Mesendoderm (in vitro differentiated cells): Measurements from ENCODE around the gene TMEM59L.
"Not testable (repeated sequence)": the region's sequence is repeated elsewhere in the genome, so short reads cannot be mapped to it uniquely, and the experiment has no call there.

Experiments used
- DNase-seq: peaks from one replicate; pipeline ENCODE4 v3.0.0; 2013
- H2AK5ac ChIP-seq: 2 replicates; pipeline ENCODE4 v1.6.1; 2013; ENCODE audit warnings: low read length, inconsistent platforms
- H2BK120ac ChIP-seq: 2 replicates; pipeline ENCODE4 v1.6.1; 2013; ENCODE audit warnings: low read depth, mild to moderate bottlenecking, low read length, moderate library complexity, mixed read lengths
- H2BK15ac ChIP-seq: replicated peaks from 2 replicates; pipeline ENCODE4 v1.6.1; 2013; ENCODE audit warnings: low read depth, mild to moderate bottlenecking, moderate library complexity
- H2BK5ac ChIP-seq: 2 replicates; pipeline ENCODE4 v1.6.1; 2013; ENCODE audit warnings: low read length, inconsistent platforms
- H3K18ac ChIP-seq: 2 replicates; pipeline ENCODE4 v1.6.1; 2013; ENCODE audit warnings: mild to moderate bottlenecking, low read length, mixed read lengths
- H3K23ac ChIP-seq: one replicate; pipeline ENCODE4 v1.6.1; 2013; ENCODE audit warnings: low read length
- H3K27ac ChIP-seq: 2 replicates; pipeline ENCODE4 v1.5.1; 2013; ENCODE audit warnings: low read depth, mild to moderate bottlenecking, inconsistent platforms, low read length, moderate library complexity
- H3K27me3 ChIP-seq: 2 replicates; pipeline ENCODE4 v1.6.1; 2013; ENCODE audit warnings: low read length, control low read depth, mild to moderate bottlenecking, inconsistent platforms; ENCODE audit not compliant: insufficient read depth, poor library complexity
- H3K36me3 ChIP-seq: 2 replicates; pipeline ENCODE4 v1.6.1; 2013; ENCODE audit warnings: low read length, inconsistent platforms; ENCODE audit not compliant: control insufficient read depth, insufficient read depth
- H3K4ac ChIP-seq: one replicate; pipeline ENCODE4 v1.6.1; 2013; ENCODE audit warnings: low read depth, mild to moderate bottlenecking, low read length, moderate library complexity
- H3K4me1 ChIP-seq: 2 replicates; pipeline ENCODE4 v1.6.1; 2013; ENCODE audit warnings: low read depth, low read length, inconsistent platforms; ENCODE audit not compliant: control insufficient read depth
- H3K4me2 ChIP-seq: 2 replicates; pipeline ENCODE4 v1.6.1; 2013; ENCODE audit warnings: low read length
- H3K4me3 ChIP-seq: 2 replicates; pipeline ENCODE4 v1.5.1; 2013; ENCODE audit warnings: mild to moderate bottlenecking, low read length
- H3K56ac ChIP-seq: one replicate; pipeline ENCODE4 v1.6.1; 2013; ENCODE audit warnings: low read length
- H3K79me1 ChIP-seq: 2 replicates; pipeline ENCODE4 v1.6.1; 2013; ENCODE audit warnings: low read length, inconsistent platforms
- H3K79me2 ChIP-seq: 2 replicates; pipeline ENCODE4 v1.6.1; 2013; ENCODE audit warnings: mild to moderate bottlenecking, low read length; ENCODE audit not compliant: control insufficient read depth, insufficient read depth
- H3K9ac ChIP-seq: 2 replicates; pipeline ENCODE4 v1.6.1; 2013; ENCODE audit warnings: low read length, inconsistent platforms
- H4K5ac ChIP-seq: one replicate; pipeline ENCODE4 v1.6.1; 2013; ENCODE audit warnings: low read length
- H4K8ac ChIP-seq: one replicate; pipeline ENCODE4 v1.6.1; 2013; ENCODE audit warnings: low read depth, mild to moderate bottlenecking, control low read depth, low read length, moderate library complexity
- whole genome bisulfite sequencing: extraction: QIAGEN DNeasy Blood & Tissue Kit; methylation state at CpG from one replicate; pipeline ENCODE4 v1.1.7; 2013; ENCODE audit warnings: low lambda C conversion rate, missing lambda C conversion rate; ENCODE audit not compliant: insufficient coverage; ENCODE audit errors: extremely low coverage; 5-methylcytosine and 5-hydroxymethylcytosine counted together

Gene TMEM59L

DNA sequence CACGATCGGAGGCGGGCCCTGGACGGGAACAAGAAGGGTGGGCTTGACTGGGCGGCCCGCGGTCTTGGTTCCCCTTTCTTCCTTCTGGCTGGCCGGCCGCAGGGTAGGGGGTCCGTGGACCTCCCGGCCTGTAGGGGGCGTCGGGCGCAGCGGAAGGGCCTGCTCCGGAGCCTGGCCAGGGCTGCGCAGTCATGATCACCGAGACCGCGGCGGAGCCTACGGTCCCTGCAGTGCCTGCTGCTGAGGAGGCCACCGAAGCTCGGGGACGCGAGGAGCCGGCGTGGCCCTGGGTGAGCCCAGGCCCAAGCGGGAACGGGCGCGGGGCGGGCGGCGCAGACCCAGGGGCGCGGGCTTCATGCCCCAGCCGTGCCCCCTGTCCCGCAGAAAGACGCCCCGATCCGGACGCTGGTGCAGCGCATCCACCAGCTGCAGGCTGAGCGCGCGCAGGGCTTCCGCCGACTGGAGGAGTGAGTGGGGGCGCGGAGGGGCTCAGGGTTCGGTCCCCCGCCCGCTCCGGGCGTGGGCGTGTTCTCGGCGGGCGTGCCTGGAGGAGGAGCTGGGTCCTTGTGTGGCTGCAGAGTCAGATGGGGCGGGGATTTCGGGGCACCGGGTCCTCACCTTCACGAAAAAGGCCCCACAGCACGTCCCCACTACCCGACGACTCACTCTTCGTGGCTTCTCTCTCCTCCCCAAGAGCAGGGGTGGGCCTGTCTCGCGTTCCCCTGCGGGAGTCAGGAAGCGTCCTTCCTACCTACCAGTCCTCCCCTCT, 23.9 kb upstream of the TMEM59L start, which contains the start of gene REX1BD:
Gene REX1BD (plus strand): TSS at position 188 of the 769 bp plus-strand sequence. CDS start 4 bp downstream, at position 192.
- Histone ChIP-seq H3K4me1 (peaks cover 8% of the 10 kb centered on the region), H3K9ac (peak within 1 kb of the TSS; percentile 98), H3K36me3 (peaks cover 3% of the 10 kb centered on the region), H4K8ac (peak within 1 kb of the TSS; percentile 97), H3K4ac (peak within 1 kb of the TSS; percentile 89), H2BK5ac (peak within 1 kb of the TSS; percentile 89), H3K23ac (peak within 1 kb of the TSS; percentile 89), H3K4me3 (peak within 1 kb of the TSS; percentile 88), H2BK15ac (no peak within 1 kb of the TSS), H3K79me1 (peaks cover 2% of the 10 kb centered on the region), H3K27me3 (no peaks in the 10 kb centered on the region), H3K4me2 (peak within 1 kb of the TSS; percentile 97), H3K56ac (peak within 1 kb of the TSS; percentile 100), H3K18ac (peak within 1 kb of the TSS; percentile 78), H2AK5ac (no peak within 1 kb of the TSS), H3K79me2 (no peaks in the 10 kb centered on the region), H3K27ac (peak within 1 kb of the TSS; percentile 99), H4K5ac (no peak within 1 kb of the TSS), H2BK120ac (peak within 1 kb of the TSS; percentile 15)
- peak; percentile 89 for DNase-seq
- WGBS = no CpG with 5 or more reads among the region's 72 CpGs

DNA sequence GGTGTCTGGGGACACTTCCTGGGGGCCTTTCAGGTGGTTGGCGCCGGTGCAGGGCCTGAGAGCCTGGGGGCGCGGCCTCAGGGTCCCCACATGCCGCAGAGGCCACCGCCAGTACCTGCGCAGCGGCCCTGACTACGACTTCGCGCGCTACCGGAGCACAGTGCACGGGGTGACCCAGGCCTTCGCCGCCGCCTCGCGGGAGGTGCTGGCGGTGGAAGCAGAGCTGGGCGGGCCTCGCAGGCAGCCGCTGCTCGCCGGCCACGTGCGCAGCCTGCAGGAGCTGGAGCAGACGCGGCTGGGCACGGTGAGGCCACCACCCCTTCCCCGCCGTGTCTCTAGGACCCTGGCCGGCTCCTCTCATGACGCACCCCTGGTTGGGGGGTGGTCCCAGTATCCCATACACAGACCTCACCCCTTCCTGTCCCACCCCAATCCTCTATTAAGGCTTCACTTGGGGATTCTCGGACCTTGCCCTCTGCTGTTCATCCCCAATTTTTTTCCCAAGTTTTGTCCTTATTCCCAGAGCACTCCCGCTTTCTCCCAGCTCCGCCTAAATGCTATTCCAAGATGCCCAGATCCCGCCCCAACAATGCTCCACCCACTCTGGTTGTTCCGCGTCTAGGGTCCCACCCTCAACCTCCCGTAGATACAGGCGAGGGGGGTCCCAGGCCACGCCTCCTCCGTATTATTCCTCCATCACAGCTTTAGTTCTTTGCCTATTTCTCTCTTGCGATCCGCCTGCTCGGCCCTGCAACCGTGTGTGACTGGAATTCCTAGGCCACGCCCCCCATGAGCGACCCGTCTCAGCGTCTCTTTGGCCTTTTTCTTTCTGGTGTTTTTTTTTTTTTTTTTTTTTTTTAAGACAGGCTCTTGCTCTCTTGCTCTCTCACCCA, 23.0 kb upstream of the TMEM59L start:
- Histone ChIP-seq H3K4me2 (peak overlapping the region; percentile 97), H3K27ac (peak overlapping the region; percentile 99), H3K79me1 (peaks cover 2% of the 10 kb centered on the region), H3K56ac (peak overlapping the region; percentile 100), H3K4me3 (peak overlapping the region; percentile 88), H2BK15ac (no peak overlapping the region), H3K18ac (peak overlapping the region; percentile 45), H2BK5ac (peak overlapping the region; percentile 67), H3K27me3 (no peaks in the 10 kb centered on the region), H3K9ac (peak overlapping the region; percentile 98), H2AK5ac (no peak overlapping the region), H3K23ac (no peak overlapping the region), H2BK120ac (no peak overlapping the region), H3K4me1 (peaks cover 9% of the 10 kb centered on the region), H4K5ac (no peak overlapping the region), H3K79me2 (no peaks in the 10 kb centered on the region), H3K36me3 (peaks cover 3% of the 10 kb centered on the region), H3K4ac (peak overlapping the region; percentile 22), H4K8ac (no peak overlapping the region)
- DNase-seq = peak; percentile 94
- no CpG with 5 or more reads among the region's 52 CpGs for WGBS

DNA sequence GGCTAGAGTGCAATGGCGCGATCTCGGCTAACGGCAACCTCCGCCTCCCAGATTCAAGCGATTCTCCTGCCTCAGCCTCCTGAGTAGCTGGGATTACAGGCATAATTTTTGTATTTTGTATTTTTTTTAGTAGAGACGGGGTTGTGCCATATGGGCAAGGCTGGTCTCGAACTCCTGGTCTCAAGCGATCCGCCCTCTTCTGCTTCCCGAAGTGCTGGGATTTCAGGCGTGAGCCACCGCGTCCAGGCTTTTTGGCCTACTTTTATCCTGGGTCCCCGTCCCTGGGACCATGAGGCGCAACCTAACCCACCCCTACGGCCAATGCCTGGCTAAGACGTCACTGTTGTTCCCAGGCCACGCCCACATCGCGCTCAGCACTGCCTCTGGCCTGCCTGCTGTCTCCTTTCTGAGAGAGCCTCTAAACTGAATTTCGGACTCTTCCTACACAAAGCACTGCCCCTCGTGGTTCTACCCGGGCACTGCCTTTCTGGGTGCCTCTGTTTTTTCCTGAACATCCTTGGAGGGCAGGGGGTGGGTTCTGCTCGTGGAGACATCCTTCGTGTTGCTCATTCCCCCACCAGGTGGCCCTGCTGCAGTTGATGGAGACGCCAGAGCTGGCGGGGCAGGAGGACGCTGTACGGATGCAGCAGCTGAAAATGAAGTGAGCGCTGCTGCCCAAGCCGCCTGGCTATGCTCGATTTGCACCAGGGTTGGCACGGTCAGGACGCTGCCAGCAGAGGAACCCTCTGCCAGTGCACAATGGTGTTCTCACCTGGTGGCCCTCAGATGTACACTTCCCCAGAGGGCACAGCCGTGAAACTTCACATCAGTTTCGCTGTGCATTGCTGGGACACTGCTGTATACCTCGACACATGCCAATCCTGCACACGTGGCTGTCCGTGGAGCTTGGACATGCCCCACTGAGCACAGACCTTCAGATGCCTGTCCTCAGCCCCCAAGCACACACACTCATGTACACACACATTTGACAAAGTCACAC, 22.1 kb upstream of the TMEM59L start:
- Histone ChIP-seq H3K36me3 (peaks cover 3% of the 10 kb centered on the region), H2BK120ac (no peak overlapping the region), H3K79me2 (no peaks in the 10 kb centered on the region), H3K4me3 (peak overlapping the region; percentile 20), H3K27me3 (no peaks in the 10 kb centered on the region), H3K23ac (peak overlapping the region; percentile 45), H3K9ac (peak overlapping the region; percentile 98), H3K4ac (no peak overlapping the region), H3K56ac (peak overlapping the region; percentile 83), H2BK5ac (no peak overlapping the region), H4K8ac (no peak overlapping the region), H3K18ac (no peak overlapping the region), H2BK15ac (no peak overlapping the region), H3K4me1 (peaks cover 14% of the 10 kb centered on the region), H3K27ac (peak overlapping the region; percentile 52), H3K4me2 (peak overlapping the region; percentile 97), H3K79me1 (peaks cover 2% of the 10 kb centered on the region), H2AK5ac (no peak overlapping the region), H4K5ac (no peak overlapping the region)
- WGBS = no CpG with 5 or more reads among the region's 40 CpGs
- peak; percentile 99 for DNase-seq

DNA sequence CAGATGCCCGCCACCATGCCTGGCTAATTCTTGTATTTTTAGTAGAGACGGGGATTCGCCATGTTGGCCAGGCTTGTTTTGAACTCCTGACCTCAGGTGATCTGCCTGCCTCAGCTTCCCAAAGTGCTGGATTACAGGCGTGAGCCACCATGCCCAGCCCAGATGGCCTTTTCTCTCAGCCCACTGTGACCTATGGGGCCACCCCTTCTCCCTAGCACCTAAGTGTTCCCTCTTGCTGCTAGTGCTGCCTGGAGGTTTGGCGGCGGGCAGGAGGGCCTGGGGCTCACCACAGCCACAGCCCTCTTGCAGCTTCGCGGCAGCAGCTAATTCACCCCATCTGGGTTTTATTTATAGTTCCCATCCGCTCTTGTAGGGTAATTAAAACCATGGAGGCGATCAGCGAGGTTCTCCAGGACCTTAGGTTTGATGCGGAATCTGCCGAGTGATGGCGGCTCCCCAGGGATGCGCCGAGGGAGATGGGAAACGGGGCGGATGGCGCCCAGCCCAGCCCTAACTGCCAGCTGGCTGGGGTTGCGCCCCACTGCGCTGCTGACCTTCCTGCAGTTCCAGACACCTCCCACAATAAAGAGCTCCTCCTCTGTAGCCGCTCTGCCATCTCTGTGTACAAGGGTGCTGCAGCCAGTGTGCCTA, 20.8 kb upstream of the TMEM59L start:
- Histone ChIP-seq H3K36me3 (peaks cover 3% of the 10 kb centered on the region), H3K18ac (no peak overlapping the region), H3K4ac (no peak overlapping the region), H3K4me3 (no peak overlapping the region), H4K8ac (no peak overlapping the region), H3K4me2 (no peak overlapping the region), H3K79me2 (no peaks in the 10 kb centered on the region), H3K56ac (no peak overlapping the region), H3K27ac (no peak overlapping the region), H3K4me1 (peaks cover 14% of the 10 kb centered on the region), H2BK120ac (no peak overlapping the region), H3K23ac (no peak overlapping the region), H4K5ac (no peak overlapping the region), H3K9ac (no peak overlapping the region), H2BK5ac (no peak overlapping the region), H2BK15ac (no peak overlapping the region), H3K27me3 (no peaks in the 10 kb centered on the region), H2AK5ac (no peak overlapping the region), H3K79me1 (peaks cover 2% of the 10 kb centered on the region)
- no peak for DNase-seq
- no CpG with 5 or more reads among the region's 22 CpGs for WGBS

DNA sequence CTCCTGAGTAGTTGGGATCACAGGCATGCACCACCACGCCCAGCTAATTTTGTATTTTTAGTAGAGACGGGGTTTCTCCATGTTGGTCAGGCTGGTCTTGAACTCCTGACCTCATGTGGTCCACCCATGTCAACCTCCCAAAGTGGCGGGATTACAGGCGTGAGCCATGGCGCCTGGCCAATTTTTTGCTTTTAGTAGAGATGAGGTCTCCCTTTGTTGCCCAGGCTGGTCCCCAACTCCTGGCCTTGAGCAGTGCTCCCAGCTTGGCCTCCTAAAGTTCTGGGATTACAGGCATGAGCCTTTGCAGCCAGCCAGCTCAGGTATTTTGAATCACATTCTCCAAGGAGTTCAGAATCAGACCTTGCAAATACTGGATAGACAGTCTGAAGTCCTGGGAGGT, 19.9 kb upstream of the TMEM59L start:
- no CpG with 5 or more reads among the region's 5 CpGs for WGBS
- H4K8ac ChIP-seq, H3K79me1 ChIP-seq, H3K4me3 ChIP-seq, H2BK15ac ChIP-seq, H3K18ac ChIP-seq, H4K5ac ChIP-seq, H3K4me2 ChIP-seq, H3K27me3 ChIP-seq, H2BK120ac ChIP-seq, H3K27ac ChIP-seq, H3K79me2 ChIP-seq, H3K56ac ChIP-seq, H2BK5ac ChIP-seq, H3K36me3 ChIP-seq, H3K23ac ChIP-seq, DNase-seq, H3K4ac ChIP-seq, H2AK5ac ChIP-seq: not testable (repeated sequence)
- Histone ChIP-seq H3K4me1 (peaks cover 16% of the 10 kb centered on the region), H3K9ac (peak overlapping the region; percentile 64)
